Activated B cell treated with CpG ODN at 0.5 μM for 24 hours (primary cell): ENCODE data around the gene ANKRD50. TPM values are rescaled to one million over a fixed set of nuclear protein-coding genes. Genes with fewer than 3 reads are reported as not detected.

Source experiments
- ATAC-seq: fragments of 200-7000 bp; cut with Tn5 transposase; one replicate; pipeline ENCODE4 v1.10.0; 2021; ENCODE audit warnings: low read depth, mild to moderate bottlenecking, moderate library complexity
- CTCF ChIA-PET: fragments of 350-600 bp; sonication (Branson Sonifier 250); formaldehyde crosslinking; loops from one replicate; lab custom pipeline; 2021; ENCODE audit warnings: antibody characterized with exemption; lab: Charles Lee
- POLR2A ChIA-PET: fragments of 350-600 bp; sonication (Branson Sonifier 250); formaldehyde crosslinking; loops from one replicate; lab custom pipeline; 2021; ENCODE audit warnings: antibody characterized with exemption; lab: Charles Lee
- DNase-seq: peaks from one replicate; pipeline ENCODE4 v3.0.0; 2022
- H3K27ac Mint-ChIP-seq: one replicate; pipeline ENCODE4 v1.8.0; 2020; ENCODE audit warnings: mixed read lengths
- H3K27me3 Mint-ChIP-seq: one replicate; pipeline ENCODE4 v1.8.0; 2021; ENCODE audit warnings: mixed read lengths
- H3K36me3 Mint-ChIP-seq: one replicate; pipeline ENCODE4 v1.8.0; 2021; ENCODE audit warnings: low read depth, mixed read lengths
- H3K4me1 Mint-ChIP-seq: one replicate; pipeline ENCODE4 v1.8.0; 2021; ENCODE audit warnings: mixed read lengths
- H3K4me3 Mint-ChIP-seq: one replicate; pipeline ENCODE4 v1.8.0; 2020; ENCODE audit warnings: mild to moderate bottlenecking, mixed read lengths
- H3K9me3 Mint-ChIP-seq: one replicate; pipeline ENCODE4 v1.8.0; 2020; ENCODE audit warnings: mixed read lengths
- intact Hi-C: fragments of 100-400 bp; cut with micrococcal nuclease; formaldehyde crosslinking; loops from one replicate; pipeline ENCODE4 v1.15.1; 2024
- total RNA-seq: library from RNA; stranded (reverse); gene quantifications from 2 replicates; pipeline ENCODE4 v1.2.3, GENCODE V29; 2022
- TF ChIP-seq, protein P1 (sequence below): fragments of 200-600 bp; IDR thresholded peaks from one replicate; pipeline ENCODE4 v1.8.0; 2022; ENCODE audit warnings: antibody characterized with exemption, mild to moderate bottlenecking

The ANKRD50 gene
- total RNA-seq, 1 donor from 2014 or later, result 0.78 TPM

DNA sequence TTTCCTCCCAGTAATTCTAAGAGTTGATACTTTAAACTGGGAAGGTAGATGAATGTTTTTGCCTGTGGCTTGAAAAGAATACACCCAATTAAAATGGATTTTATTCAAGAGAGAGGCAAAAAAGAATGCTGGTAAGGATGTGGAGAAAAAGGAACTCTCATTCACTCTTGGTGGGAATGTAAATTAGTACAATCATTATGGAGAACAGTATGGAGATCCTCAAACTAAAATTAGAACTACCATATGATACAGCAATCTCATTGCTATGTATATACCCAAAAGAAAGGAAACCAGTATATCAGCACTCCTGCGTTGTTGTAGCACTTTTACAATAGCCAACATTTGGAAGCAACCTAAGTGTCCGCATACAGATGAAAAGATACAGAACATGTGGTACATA, 75.2 kb downstream of the ANKRD50 start:
- DNase-seq (no peak), ATAC-seq (no peak)
- Mint-ChIP-seq H3K27me3 (no peaks in the 10 kb centered on the region), H3K4me3 (no peak overlapping the region), H3K9me3 (peaks cover 6% of the 10 kb centered on the region), H3K36me3 (no peaks in the 10 kb centered on the region), H3K4me1 (no peaks in the 10 kb centered on the region), H3K27ac (no peak overlapping the region)
- ChIA-PET CTCF (no interaction called here), POLR2A (no interaction called here)
- intact Hi-C loops, result no loop called here
- TF ChIP-seq, protein P1, sequence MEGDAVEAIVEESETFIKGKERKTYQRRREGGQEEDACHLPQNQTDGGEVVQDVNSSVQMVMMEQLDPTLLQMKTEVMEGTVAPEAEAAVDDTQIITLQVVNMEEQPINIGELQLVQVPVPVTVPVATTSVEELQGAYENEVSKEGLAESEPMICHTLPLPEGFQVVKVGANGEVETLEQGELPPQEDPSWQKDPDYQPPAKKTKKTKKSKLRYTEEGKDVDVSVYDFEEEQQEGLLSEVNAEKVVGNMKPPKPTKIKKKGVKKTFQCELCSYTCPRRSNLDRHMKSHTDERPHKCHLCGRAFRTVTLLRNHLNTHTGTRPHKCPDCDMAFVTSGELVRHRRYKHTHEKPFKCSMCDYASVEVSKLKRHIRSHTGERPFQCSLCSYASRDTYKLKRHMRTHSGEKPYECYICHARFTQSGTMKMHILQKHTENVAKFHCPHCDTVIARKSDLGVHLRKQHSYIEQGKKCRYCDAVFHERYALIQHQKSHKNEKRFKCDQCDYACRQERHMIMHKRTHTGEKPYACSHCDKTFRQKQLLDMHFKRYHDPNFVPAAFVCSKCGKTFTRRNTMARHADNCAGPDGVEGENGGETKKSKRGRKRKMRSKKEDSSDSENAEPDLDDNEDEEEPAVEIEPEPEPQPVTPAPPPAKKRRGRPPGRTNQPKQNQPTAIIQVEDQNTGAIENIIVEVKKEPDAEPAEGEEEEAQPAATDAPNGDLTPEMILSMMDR, result no peak

DNA sequence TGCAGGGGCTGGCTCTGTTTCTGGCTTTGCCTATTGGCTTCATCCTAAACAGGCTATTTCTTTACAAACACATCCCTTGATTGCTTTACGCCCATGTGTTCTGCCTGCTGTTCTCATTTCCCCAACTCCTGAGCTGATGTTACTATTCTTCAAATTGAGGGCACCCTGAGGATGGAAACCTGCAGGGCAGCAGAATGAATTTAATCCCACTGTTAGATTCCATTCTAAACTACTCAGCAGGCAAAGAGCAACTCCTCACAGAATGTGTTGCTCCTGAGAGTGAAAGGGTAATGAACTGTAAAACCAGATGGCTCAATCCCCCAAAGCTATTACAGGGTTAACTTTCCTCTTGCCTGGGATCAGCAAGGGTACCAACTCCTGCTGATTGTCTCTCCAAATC, 75.7 kb downstream of the ANKRD50 start:
- ChIA-PET CTCF (no interaction called here), POLR2A (no interaction called here)
- no peak for ATAC-seq
- Mint-ChIP-seq H3K9me3 (peaks cover 6% of the 10 kb centered on the region), H3K36me3 (no peaks in the 10 kb centered on the region), H3K4me3 (no peak overlapping the region), H3K4me1 (no peaks in the 10 kb centered on the region), H3K27me3 (no peaks in the 10 kb centered on the region), H3K27ac (no peak overlapping the region)
- TF ChIP-seq, protein P1, result no peak
- no peak for DNase-seq
- intact Hi-C loops, result no loop called here

DNA sequence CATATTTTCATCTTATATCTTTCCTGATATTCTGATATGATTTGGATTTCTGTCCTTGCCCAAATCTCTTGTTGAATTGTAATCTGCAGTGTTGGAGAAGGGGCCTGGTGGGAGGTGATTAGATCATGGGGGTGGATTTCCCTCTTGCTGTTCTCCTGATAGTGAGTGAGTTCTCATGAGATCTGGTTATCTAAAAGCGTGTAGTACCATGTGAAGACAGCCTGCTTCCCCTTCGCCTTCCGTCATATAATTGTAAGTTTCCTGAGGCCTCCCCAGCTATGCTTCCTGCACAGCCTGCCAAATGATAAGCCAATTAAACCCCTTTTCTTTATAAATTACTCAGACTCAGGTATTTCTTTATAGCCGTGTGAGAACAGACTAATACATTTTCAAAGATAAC, 77.2 kb downstream of the ANKRD50 start:
- H3K4me3 Mint-ChIP-seq, result no peak overlapping the region
- no peak for ATAC-seq
- no peak overlapping the region for H3K27ac Mint-ChIP-seq
- H3K9me3 Mint-ChIP-seq, result peaks cover 6% of the 10 kb centered on the region
- no peaks in the 10 kb centered on the region for H3K27me3 Mint-ChIP-seq
- DNase-seq, result no peak
- H3K36me3 Mint-ChIP-seq, result no peaks in the 10 kb centered on the region
- no peaks in the 10 kb centered on the region for H3K4me1 Mint-ChIP-seq
- POLR2A ChIA-PET, result no interaction called here
- CTCF ChIA-PET, result no interaction called here
- TF ChIP-seq, protein P1, result no peak
- intact Hi-C loops, result no loop called here

DNA sequence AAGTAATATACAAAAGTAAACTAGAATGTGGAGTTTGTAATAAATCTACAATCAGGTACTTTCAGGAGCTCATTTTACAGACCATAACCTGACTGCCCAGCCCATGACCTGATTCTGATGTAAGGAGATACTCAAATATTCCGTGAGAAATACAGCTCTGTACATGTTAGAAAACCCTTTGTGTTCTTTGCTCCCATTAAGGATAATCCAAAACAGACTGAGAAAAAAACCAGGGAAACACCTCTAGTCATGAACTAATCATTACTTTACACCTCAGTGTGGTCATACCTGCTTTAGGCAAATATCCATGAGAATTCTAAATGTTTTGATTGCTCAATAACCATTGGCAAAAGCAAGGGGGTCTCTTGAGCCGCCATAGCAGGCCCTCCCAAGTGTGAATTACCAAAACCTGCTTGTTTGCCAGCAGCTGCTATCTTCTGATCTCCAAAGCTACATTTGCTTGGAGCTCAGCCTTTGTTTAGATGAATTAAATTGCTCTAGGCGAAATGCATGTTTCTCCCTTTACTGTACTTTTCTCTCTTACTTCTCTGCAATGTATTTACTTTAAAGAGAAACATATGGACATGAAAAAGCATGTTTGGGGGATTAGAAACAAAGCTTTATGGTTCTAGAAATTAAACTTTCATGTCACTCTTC, 79.1 kb downstream of the ANKRD50 start:
- ChIA-PET POLR2A (no interaction called here), CTCF (no interaction called here)
- TF ChIP-seq, protein P1, result no peak
- H3K9me3 Mint-ChIP-seq, result peaks cover 6% of the 10 kb centered on the region
- ATAC-seq (no peak), DNase-seq (no peak)
- no peaks in the 10 kb centered on the region for H3K27me3 Mint-ChIP-seq
- no peak overlapping the region for H3K4me3 Mint-ChIP-seq
- H3K36me3 Mint-ChIP-seq, result no peaks in the 10 kb centered on the region
- intact Hi-C loops, result no loop called here
- H3K27ac Mint-ChIP-seq, result no peak overlapping the region
- no peaks in the 10 kb centered on the region for H3K4me1 Mint-ChIP-seq

DNA sequence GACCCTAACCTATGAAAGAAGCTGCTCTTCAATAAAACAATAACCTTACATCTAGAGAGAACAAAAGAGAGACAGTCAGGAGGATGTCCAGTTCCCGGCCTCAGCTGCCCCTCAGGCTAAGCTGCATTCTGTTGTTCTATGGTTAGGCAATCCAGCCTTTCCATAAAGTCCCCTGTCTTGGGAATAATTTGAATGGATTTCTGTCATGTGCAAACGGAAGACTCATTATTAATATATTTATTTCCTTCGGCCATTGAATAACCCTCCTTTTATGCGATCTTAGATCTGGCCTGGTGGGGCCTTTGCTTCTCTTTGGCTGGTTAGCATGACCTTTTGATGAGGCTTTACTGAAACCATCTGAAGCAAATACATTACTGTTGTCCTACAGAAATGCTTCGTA, 80.1 kb downstream of the ANKRD50 start:
- intact Hi-C loops, result no loop called here
- DNase-seq (no peak), ATAC-seq (no peak)
- TF ChIP-seq, protein P1, result no peak
- Mint-ChIP-seq H3K4me3 (no peak overlapping the region), H3K9me3 (peaks cover 3% of the 10 kb centered on the region), H3K27me3 (no peaks in the 10 kb centered on the region), H3K36me3 (no peaks in the 10 kb centered on the region), H3K27ac (no peak overlapping the region), H3K4me1 (no peaks in the 10 kb centered on the region)
- ChIA-PET CTCF (no interaction called here), POLR2A (no interaction called here)
